SKM-1 treated with dmso at 0.1 percent for 144 hours (cell line): ENCODE data around the gene SPINK9.
"Not testable (repeated sequence)": the region's sequence is repeated elsewhere in the genome, so short reads cannot be mapped to it uniquely, and the experiment has no call there.

Experiments
- DNase-seq: peaks from one replicate; lab custom pipeline; 2025; ENCODE audit not compliant: unreplicated experiment; lab: John Stamatoyannopoulos, UW

Gene SPINK9, protein sequence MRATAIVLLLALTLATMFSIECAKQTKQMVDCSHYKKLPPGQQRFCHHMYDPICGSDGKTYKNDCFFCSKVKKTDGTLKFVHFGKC

DNA sequence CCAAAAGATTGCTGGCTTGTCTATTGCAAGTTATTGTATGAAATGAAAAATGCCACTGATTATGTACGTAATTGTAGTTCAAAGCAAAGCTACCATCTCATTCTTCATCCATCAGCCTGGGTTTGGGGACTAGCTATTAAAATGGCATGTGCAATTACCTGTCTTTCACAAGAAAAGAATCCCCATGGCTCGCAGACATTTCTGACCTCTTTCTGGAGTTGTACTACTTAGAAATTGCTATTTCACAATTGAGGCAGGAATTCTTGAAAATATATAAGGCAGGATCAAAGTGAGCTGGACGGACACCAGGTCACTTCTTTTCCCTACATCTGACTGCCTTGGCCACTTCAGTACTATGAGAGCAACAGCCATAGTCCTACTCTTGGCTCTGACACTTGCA lies at the start of gene SPINK9:
Gene SPINK9, plus strand, starts transcription at position 301 of the 400 bp plus-strand sequence. Its CDS starts 55 bp downstream, at position 356.
- DNase-seq, result no peak

DNA sequence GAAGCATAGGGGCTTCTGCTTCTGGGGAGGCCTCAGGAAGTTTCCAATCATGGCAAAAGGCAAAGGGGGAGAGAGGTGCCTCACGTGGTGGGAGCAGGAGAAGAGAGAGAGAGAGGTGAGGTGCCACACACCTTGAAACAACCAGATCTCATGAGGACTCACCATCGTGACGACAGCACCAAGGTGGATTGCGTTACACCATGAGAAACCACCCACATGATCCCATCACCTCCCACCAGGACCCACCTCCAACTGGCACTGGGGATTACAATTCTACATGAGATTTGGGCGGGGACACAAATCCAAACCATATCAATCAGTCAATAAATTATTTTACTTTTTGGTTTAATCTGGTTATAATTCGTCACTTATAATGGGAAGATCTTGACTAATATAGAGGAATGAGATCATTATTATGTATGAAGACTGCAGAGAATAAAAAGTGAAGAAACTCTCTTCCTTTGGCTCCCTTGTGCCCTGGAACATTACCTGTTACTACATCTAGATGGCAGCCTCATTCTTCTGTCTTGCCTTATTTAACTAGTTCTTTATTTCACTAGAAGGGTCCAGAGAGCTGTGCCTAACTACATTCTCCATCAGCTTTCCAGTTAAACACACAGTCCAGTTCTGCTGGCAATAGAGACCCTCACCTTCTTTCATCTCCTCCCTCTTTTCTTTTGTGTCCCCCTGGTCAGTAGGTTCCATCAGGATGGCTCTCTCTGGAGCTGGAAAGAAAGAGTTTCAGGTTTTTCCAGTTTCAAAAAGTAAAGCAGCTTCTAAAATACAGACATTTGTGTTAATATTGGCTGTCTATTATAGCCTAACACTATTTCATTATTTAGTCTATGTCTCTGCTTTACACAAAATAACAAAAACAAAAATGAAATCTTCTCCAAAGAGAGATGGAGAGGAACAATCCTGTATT lies 44.8 kb upstream of the SPINK9 start:
- peak; percentile 46 for DNase-seq

DNA sequence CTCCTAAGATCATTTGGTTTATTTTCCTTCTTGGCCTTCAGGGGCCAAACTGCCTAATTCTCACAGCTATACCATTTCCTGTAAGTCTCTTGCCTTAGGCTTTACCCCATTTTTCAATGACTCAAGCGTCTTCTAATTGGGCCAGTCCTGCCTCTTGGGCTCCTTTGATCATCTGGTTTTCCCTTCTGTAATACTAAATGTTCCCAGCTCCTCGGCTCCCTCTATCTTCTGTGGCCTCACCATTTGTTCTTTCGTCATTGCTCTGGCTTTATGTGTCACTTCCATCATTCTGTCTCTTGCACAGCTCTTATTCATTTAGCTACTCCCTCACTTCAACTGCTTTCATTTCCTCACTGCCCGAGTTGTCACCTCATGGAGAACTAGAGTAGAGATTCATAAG lies 37.6 kb upstream of the SPINK9 start:
- DNase-seq, result no peak

DNA sequence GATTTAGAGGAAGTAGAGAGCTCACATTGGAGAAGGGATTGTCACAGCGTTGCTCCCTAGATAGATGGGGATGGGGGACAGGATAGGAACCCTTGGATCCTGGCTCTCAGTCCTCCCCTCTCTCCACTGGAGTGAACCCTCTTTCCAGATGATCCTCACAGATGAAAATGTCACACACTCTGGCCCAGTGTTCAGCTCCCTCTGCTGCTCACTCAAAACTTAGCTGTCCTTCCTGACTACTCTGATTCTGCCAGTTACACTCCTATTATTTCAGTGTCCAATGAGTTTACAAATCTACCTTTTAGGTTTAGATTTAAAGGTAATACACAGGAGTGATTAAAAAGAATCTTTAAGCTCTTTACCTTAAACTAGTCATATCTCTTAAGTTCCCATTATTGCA lies 28.9 kb upstream of the SPINK9 start:
- no peak for DNase-seq

DNA sequence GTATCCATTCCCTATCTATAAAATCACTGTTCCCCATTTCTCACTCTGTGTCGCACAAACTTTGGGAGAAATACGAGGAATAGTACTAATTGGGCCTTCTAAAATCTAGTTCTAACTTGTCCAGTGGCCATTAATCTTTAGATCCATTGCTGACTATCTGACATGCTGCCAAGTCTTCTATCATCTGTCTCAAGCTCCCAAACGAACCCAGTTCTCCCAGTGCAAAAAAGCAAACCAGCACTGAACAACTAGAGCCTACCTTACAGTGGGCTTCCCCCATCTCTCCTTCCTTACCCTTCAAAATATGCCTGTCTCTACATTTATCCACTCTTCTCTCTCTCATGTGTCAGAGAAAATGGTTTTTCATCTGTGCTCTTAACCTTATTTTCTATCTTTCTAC lies 26.3 kb upstream of the SPINK9 start:
- no peak for DNase-seq

DNA sequence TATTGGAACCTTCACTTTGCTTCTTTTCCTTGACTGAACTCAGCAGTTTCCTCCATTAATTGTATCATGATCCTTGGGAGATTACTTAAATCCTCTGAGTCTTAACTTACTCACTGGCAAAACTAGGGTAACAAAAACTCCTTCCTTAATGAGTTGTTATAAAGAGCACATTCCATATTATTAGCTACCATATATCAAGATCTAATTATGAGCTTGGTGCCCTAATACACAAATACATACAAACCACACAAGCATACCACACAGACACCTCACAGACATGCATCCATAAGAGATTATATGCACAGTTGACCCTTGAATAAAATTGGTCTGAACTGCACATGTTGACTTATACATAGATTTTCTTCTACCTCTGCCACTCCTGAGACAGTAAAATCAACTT lies 25.6 kb upstream of the SPINK9 start:
- DNase-seq, result no peak

DNA sequence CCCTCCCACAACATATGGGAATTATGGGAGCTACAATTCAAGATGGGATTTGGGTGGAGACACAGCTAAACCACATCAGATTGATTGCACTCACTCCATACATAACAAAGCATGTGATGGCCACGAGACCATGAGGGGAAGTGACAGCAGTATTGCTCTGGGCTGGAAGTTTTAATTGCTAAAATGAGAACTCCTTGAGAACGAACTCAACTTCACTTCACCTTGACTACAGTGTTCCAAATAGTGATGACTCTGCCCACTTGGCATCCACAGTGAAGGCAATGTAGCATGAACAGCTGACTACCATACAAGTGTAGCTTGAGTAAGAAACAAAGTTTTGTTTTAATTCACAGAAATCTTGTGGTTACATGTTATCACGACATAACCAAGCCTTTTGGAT lies 23.9 kb upstream of the SPINK9 start:
- DNase-seq, result no peak

DNA sequence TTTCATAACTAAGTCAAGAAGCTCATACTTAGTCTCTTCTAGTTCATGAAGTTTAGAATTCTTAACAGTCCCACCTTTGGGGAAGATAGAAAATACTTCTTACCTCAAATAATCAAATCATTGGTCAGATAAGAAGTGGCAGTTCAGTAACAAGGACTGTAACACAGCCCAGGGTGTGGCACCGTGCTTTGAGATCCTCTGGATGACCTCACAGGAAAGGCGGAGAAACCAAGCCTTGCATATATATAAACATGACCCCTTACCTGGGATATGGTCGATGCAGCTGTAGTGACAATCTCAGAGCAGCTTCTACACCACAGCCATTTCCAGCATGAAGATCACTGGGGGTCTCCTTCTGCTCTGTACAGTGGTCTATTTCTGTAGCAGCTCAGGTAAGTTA lies 23.2 kb upstream of the SPINK9 start, which contains the start of gene SPINK7:
Gene SPINK7, plus strand, starts transcription at position 271 of the 400 bp plus-strand sequence. Its CDS starts 61 bp downstream, at position 332.
- DNase-seq, result no peak

DNA sequence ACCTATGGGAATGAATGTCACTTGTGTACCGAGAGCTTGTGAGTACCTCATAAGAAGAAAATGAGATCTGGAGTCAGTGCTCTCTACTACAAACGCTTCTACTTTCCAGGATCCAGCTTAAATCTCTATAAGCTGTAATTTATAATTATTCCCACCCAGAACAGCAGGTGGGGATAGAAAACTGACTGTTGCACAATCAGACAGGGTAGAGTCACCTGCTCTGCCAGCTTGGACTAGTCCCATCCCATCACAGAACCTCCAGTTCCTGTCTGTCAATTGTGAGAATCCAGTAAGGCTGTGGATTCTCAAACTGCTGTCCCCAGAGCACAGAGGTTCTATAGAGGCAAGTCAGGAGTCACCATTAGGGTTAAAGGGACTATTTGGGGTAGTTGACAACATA lies 21.2 kb upstream of the SPINK9 start:
- no peak for DNase-seq

DNA sequence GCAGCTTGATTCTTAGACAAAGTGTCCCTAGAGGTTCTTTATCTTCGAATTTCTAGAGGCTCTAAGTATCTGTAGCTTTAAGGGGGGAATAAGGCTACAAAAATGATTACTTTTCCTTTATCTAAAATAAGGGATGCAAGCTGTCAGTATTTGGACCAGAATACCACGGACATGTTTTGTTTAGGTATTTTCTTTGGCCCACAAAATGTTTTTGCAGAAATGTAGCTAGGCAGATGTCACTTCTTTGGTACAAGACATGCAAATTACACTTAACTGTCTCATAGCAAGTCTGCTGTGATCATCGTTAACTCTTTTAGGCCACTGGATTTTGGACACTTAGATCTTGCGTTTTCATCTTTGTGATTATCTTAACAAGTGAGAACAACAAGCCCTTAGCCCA lies 20.6 kb upstream of the SPINK9 start:
- DNase-seq, result no peak

DNA sequence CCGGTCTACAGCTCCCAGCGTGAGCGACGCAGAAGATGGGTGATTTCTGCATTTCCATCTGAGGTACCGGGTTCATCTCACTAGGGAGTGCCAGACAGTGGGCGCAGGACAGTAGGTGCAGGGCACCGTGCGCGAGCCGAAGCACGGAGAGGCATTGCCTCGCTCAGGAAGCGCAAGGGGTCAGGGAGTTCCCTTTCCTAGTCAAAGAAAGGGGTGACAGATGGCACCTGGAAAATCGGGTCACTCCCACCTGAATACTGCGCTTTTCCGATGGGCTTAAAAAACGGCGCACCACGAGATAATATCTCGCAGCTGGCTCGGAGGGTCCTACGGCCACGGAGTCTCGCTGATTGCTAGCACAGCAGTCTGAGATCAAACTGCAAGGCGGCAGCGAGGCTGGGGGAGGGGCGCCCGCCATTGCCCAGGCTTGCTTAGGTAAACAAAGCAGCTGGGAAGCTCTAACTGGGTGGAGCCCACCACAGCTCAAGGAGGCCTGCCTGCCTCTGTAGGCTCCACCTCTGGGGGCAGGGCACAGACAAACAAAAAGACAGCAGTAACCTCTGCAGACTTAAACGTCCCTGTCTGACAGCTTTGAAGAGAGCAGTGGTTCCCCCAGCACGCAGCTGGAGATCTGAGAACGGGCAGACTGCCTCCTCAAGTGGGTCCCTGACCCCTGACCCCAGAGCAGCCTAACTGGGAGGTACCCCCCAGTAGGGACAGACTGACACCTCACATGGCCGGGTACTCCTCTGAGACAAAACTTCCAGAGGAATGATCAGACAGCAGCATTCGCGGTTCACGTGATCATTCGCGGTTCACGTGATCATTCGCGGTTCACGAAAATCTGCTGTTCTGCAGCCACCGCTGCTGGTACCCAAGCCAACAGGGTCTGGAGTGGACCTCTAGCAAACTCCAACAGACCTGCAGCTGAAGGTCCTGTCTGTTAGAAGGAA lies 15.1 kb upstream of the SPINK9 start:
- not testable (repeated sequence) for DNase-seq

DNA sequence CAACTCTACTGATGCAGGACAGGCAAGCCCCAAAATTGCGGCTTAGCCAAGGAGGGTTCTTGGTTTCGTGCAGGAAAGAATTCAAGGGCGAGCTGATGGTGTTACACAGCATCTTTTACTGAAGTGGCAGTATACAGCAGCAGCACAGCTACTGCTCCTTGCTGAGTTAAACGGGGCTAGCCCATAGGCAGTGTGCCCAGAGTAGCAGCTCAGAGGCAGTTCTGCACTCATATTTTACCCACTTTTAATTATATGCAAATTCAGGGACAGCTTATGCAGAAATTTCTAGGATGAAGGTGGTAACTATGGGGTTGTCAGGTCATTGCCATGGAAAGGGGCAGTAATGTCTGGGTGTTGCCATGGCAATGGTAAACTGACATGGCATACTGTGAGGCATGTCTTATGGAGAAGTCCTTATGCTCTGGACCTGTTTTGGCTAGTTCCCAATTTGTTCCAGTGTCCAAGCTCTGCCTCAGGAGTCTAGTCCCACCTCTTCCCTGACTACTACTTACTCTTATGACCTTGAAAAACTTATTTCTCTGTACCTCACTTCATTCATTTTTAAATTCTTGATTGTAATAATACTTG lies 2.0 kb upstream of the SPINK9 start:
- no peak for DNase-seq

DNA sequence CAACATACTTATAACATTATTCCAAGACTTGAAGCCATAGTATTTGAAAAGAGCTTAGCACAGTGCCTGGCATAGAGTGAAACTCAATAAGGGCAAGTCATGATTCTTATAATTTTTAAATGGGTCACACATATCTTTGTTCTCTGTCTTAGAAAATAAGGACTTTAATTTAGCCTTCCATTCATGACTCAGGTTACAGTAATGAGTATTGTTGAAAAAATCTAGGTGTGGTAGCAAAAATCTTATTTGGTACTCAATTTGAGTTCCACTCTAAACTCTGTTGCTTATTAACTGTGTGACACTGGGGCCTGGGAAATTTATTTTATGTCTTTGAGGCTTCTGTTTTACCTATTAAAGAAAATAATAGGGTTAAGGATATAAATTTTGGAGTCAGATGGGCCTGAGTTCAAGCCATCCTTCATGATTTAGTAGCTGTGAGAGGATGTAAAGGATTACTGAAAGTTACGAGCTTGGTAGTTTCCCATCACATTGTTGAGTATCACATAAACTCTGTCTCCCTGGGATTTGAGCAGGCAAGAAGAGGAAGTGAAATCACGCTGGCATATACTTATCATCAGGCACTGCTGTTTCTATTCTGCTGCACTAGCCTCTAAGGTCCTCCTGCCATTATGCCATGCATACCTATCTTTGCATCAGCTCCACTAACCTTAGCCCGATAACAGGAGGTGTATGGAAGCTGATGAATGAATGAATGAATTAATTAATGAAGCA lies 1.5 kb downstream of the SPINK9 start:
- DNase-seq, result no peak

DNA sequence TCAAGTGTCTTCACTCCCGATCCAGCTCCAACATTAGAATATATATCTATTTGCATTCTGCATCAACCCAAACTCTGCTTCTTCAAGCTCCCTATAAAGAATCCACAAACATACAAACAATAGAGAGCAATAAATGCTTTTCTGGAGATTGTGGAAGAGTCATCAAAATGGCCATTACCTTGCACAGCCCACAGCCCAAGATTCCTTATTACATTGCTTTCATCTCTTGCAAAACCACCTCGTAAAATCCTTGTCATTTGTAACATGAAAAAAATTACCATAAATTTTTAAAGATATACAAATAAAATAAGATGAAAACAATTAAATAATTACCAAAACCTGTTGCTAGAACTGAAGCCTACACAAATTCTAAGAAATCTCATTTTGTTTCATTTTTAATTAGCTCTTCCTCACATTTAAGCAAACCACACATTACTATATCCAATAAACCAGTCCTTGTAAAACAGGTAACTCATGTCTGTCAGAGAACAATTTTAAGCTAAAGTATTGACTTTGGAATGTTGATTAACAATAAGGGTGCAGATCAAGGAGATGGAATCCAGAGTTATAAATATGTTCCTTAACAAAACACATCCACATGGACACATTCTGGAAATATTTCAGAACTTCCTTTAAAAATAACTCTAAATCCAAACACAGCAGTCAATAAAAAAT lies 7.1 kb downstream of the SPINK9 start:
- DNase-seq, result no peak

DNA sequence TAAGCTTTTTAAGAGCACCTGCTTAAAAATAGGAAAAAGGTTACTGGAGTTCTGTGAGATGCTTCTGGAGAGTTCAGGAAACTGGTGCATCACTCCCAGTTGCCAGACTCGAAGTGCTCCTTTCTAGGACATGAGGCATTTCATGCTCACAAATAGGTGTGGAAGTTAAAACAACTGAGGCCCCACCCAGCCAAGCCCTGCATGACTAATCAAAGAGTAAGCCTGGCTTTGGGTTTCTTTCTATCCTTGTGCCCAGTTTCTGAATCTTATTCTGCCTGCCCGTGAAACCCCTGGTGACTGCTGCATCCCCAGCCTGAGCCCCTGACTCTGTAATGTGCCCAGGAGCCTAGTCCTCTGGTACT lies 7.7 kb downstream of the SPINK9 start:
- no peak for DNase-seq

DNA sequence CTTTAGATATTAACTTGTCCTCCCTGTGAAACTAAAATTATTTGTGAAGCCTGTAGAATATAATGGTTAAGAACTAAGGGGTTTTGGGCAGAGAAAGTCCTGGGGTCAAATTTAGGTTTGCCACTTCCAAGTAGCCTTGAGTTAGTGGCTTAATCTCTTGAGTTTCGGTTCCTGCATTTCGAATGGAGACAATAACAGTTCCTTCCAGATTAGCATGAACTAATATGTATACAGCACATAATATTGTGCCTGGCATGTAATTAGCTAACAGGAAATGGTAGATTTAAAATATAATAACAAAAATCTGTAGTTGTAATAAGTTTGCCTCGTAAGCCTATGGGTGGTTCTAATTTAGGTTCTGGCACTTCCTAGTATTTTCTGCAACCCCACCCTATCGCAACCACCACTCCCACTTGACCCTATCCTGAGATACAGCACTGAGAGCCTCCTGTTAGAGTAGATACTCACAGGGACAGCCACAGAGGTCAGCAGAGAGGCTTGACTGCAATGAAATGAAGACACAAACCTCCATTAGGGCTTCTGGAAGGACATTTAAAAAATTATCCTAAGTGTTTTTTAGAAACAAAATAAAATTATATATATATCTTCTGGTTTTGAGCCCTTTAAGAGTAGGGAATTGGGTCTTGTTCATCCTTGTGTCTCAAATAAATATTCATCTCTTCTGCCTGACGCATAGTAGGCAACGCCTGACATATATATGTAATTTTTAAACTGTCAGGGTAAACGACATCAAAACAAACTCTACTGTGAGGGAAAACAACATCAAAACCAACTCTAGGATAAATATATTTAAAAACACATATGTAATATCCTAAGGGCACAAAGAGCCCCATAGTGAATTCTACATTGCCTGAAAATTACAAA lies 8.5 kb downstream of the SPINK9 start:
- no peak for DNase-seq

DNA sequence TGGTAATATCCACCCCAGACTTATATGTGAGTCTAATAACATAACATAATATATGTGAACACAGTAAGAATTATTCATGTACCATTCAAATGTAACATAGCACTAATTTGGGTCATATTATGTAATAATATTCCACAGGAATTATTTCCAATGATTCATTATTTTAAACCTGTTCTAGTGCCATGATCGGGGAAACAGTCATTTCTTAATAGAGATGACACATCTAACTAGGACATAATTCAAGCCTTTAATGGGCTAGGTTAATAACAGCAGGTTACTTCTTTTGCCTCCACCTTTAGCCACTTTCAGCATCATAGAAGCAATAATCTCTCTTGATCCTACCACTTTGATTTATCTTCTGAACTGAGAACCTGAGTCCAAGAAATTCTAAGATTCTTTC lies 12.3 kb downstream of the SPINK9 start:
- DNase-seq, result no peak

DNA sequence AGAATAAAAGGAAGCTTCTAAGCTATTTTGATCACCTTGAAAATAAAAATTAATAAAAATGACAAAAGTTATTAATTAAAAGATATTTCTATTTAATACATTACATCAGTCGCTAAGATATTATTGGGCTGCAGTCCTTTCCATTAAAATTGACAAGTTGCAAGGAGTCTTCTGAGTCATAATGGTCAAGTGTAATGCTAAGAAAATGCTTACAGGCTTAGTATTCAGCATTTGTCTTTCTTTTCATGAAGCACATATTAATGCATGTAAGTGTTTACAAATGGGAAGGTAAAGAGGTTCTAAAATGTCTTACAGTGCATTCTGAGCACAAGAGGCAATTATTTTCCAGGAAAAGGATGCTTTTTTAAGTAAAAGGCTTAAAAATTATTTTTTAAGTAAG lies 17.3 kb downstream of the SPINK9 start:
- no peak for DNase-seq

DNA sequence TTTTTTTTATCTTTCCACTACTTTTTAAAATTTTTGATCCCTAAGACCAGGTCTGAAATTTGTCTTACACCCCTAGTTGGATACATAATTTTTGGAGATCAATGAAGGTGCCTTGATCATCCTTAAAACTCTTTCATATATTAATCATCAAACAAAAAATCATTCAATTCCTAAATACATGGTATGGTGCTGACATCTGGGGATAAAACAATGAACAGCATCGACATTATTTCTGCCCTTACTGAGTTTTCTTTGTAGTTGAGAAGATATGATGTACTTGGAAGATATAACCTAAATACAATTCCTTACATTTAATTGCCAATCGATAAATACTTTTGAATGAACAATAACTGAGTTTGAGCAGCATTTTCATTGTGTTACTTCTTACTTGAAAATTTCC lies 18.3 kb downstream of the SPINK9 start:
- DNase-seq, result no peak
